GM12874 (cell line): ENCODE measurements around the gene SPNS3.

Experiments
- CTCF ChIP-seq: IDR thresholded peaks from 2 replicates; pipeline ENCODE4 v1.5.1; 2011; ENCODE audit warnings: low read depth, mild to moderate bottlenecking, control low read depth, low read length, moderate library complexity; ENCODE audit not compliant: insufficient read depth

The SPNS3 gene

GRCh38 chr17:4474093-4474492 is 40.4 kb downstream of the SPNS3 start:
- no peak for TF ChIP-seq CTCF

- TF ChIP-seq CTCF, result no peak
These were observed 41.3 kb downstream of the SPNS3 start for GRCh38 chr17:4475001-4475400.

- no peak for TF ChIP-seq CTCF
These were observed 41.7 kb downstream of the SPNS3 start for GRCh38 chr17:4475463-4475862.

- no peak for TF ChIP-seq CTCF
These were observed 42.3 kb downstream of the SPNS3 start for GRCh38 chr17:4476017-4476416.

GRCh38 chr17:4476511-4477070 is 42.9 kb downstream of the SPNS3 start:
- no peak for TF ChIP-seq CTCF

- TF ChIP-seq CTCF, result no peak
These were observed 43.6 kb downstream of the SPNS3 start for GRCh38 chr17:4477255-4477791.

- TF ChIP-seq CTCF, result no peak
These were observed 44.6 kb downstream of the SPNS3 start for GRCh38 chr17:4478318-4478830.
